Skin of body (tissue), 2 donors: ENCODE measurements around the gene SUPT7L. TPM values are rescaled to one million over a fixed set of nuclear protein-coding genes. Genes with fewer than 3 reads are reported as not detected.

ENCODE experiments used
- DNase-seq: peaks from one replicate; lab custom pipeline; 2025; lab: John Stamatoyannopoulos, UW
- total RNA-seq: library from RNA; depleted of rRNA; stranded (reverse); fragments of >200 nt; gene quantifications from one replicate; pipeline ENCODE4 v1.2.3, GENCODE V29; 2014

The SUPT7L gene
- total RNA-seq: 17.8 TPM

- DNase-seq: peak; percentile 95
Observed at GRCh38 chr2:27663285-27664153, at the start of gene SUPT7L, which contains the start of gene SLC4A1AP. SUPT7L (minus strand) TSS chr2:27663614; CDS start chr2:27662192, 1,422 bp downstream. SLC4A1AP (plus strand) TSS chr2:27663889; CDS start chr2:27663915, 26 bp downstream.

GRCh38 chr2:27713201-27713600, 49.8 kb upstream of the SUPT7L start:
- DNase-seq: no peak

GRCh38 chr2:27712522-27712921, 49.1 kb upstream of the SUPT7L start:
- no peak for DNase-seq

- DNase-seq: no peak
Observed at GRCh38 chr2:27711804-27712203, 48.4 kb upstream of the SUPT7L start.

GRCh38 chr2:27710640-27711430, 47.4 kb upstream of the SUPT7L start:
- DNase-seq: no peak

- no peak for DNase-seq
Observed at GRCh38 chr2:27709960-27710575, 46.7 kb upstream of the SUPT7L start.

- no peak for DNase-seq
Observed at GRCh38 chr2:27709326-27709725, 45.9 kb upstream of the SUPT7L start.

- DNase-seq: no peak
Observed at GRCh38 chr2:27708666-27709065, 45.3 kb upstream of the SUPT7L start.

GRCh38 chr2:27708257-27708654, 44.8 kb upstream of the SUPT7L start:
- no peak for DNase-seq

- DNase-seq: no peak
Observed at GRCh38 chr2:27707462-27708256, 44.2 kb upstream of the SUPT7L start.

GRCh38 chr2:27705851-27706622, 42.6 kb upstream of the SUPT7L start:
- DNase-seq: peak; percentile 17

GRCh38 chr2:27704342-27704876, 41.0 kb upstream of the SUPT7L start:
- DNase-seq: no peak

GRCh38 chr2:27703638-27704341, 40.4 kb upstream of the SUPT7L start:
- DNase-seq: peak; percentile 65

GRCh38 chr2:27702302-27702701, 38.9 kb upstream of the SUPT7L start:
- no peak for DNase-seq

- no peak for DNase-seq
Observed at GRCh38 chr2:27701676-27702075, 38.3 kb upstream of the SUPT7L start.

- no peak for DNase-seq
Observed at GRCh38 chr2:27697660-27698059, 34.2 kb upstream of the SUPT7L start.

GRCh38 chr2:27690052-27690451, 26.6 kb upstream of the SUPT7L start:
- no peak for DNase-seq

GRCh38 chr2:27689424-27689823, 26.0 kb upstream of the SUPT7L start:
- DNase-seq: no peak

GRCh38 chr2:27687232-27687631, 23.8 kb upstream of the SUPT7L start:
- DNase-seq: no peak
